SK-N-SH (cell line): Measurements from ENCODE around the gene OR5I1. TPM values are rescaled to one million over a fixed set of nuclear protein-coding genes. Genes with fewer than 3 reads are reported as not detected.

ENCODE experiments used
- CTCF ChIA-PET: fragments of 300-600, 350-600 bp; formaldehyde crosslinking; extraction: SDS; loops from one replicate; lab custom pipeline; 2021; lab: Yijun Ruan, JAX
- POLR2A ChIA-PET: fragments of 350-600 bp; sonication (Branson Sonifier 250); formaldehyde crosslinking; extraction: SDS; loops from one replicate; lab custom pipeline; 2020; ENCODE audit warnings: antibody characterized with exemption, inconsistent platforms; lab: Yijun Ruan, JAX
- DNase-seq: peaks from one replicate; pipeline ENCODE4 v3.0.0; 2012
- H2AFZ ChIP-seq: fragments of 200-600 bp; sonication (generic); 2 replicates; pipeline ENCODE4 v1.8.1; 2016; ENCODE audit warnings: antibody characterized with exemption, mild to moderate bottlenecking, low read depth
- H3F3A ChIP-seq: fragments of 200-600 bp; sonication (generic); replicated peaks from 2 replicates; pipeline ENCODE3; 2016; ENCODE audit warnings: antibody characterized with exemption, mild to moderate bottlenecking; ENCODE audit not compliant: insufficient read depth
- H3K27ac ChIP-seq, 2 experiments: fragments of 200-500 bp in 1 of 2; fragments of 200-600 bp in 1 of 2; sonication (Bioruptor generic) in 1 of 2; sonication (generic), shearing (Covaris generic) in 1 of 2; 2 replicates each; pipeline versions ENCODE4 v1.5.1 to v1.6.1; 2014 to 2016; ENCODE audit warnings: low read depth in 2 of 2, inconsistent platforms in 1 of 2, low read length in 1 of 2, mild to moderate bottlenecking in 1 of 2, mixed read lengths in 1 of 2
- H3K27me3 ChIP-seq: fragments of 200-600 bp; sonication (generic), shearing (Covaris generic); 2 replicates; pipeline ENCODE4 v1.6.1; 2016; ENCODE audit warnings: mixed run types; ENCODE audit not compliant: insufficient read depth
- H3K36me3 ChIP-seq, 2 experiments: fragments of 200-500 bp in 1 of 2; fragments of 200-600 bp in 1 of 2; sonication (Bioruptor generic) in 1 of 2; sonication (generic) in 1 of 2; replicated peaks in 1 of 2; 2 replicates each; pipeline versions ENCODE3 to v1.5.1; 2014 to 2016; ENCODE audit warnings: low read length in 1 of 2, mild to moderate bottlenecking in 1 of 2; ENCODE audit not compliant: insufficient read depth in 2 of 2, control insufficient read depth in 1 of 2
- H3K4me1 ChIP-seq, 2 experiments: fragments of 200-500 bp in 1 of 2; fragments of 200-600 bp in 1 of 2; sonication (Bioruptor generic) in 1 of 2; sonication (generic), shearing (Covaris generic) in 1 of 2; 2 replicates each; pipeline versions ENCODE4 v1.5.1 to v1.6.1; 2014 to 2016; ENCODE audit warnings: low read depth in 1 of 2, low read length in 1 of 2, mixed run types in 1 of 2; ENCODE audit not compliant: insufficient read depth in 2 of 2, control insufficient read depth in 1 of 2
- H3K4me2 ChIP-seq: fragments of 200-600 bp; sonication (generic), shearing (Covaris generic); 2 replicates; pipeline ENCODE4 v1.6.1; 2017; ENCODE audit warnings: mixed run types
- H3K4me3 ChIP-seq, 2 experiments: fragments of 200-500 bp in 1 of 2; fragments of 200-600 bp in 1 of 2; sonication (Bioruptor generic) in 1 of 2; sonication (generic), shearing (Covaris generic) in 1 of 2; 2 replicates each; pipeline versions ENCODE4 v1.5.1 to v1.8.1; 2014 to 2016; ENCODE audit warnings: low read depth in 2 of 2, inconsistent platforms in 1 of 2, low read length in 1 of 2, mild to moderate bottlenecking in 1 of 2, mixed read lengths in 1 of 2, moderate library complexity in 1 of 2
- H3K79me2 ChIP-seq: fragments of 200-600 bp; sonication (generic); 2 replicates; pipeline ENCODE4 v1.8.1; 2017; ENCODE audit warnings: mild to moderate bottlenecking; ENCODE audit not compliant: insufficient read depth
- H3K9ac ChIP-seq: fragments of 200-600 bp; sonication (generic); 2 replicates; pipeline ENCODE4 v1.6.1; 2017; ENCODE audit warnings: mixed run types
- H3K9me2 ChIP-seq: fragments of 200-600 bp; sonication (generic); 2 replicates; pipeline ENCODE4 v1.6.1; 2017; ENCODE audit warnings: mixed run types
- H3K9me3 ChIP-seq: fragments of 200-600 bp; sonication (generic); 2 replicates; pipeline ENCODE4 v1.6.1; 2017; ENCODE audit warnings: mixed run types, mild to moderate bottlenecking, moderate library complexity
- H4K20me1 ChIP-seq: fragments of 200-600 bp; sonication (generic); 2 replicates; pipeline ENCODE4 v1.6.1; 2017; ENCODE audit warnings: mild to moderate bottlenecking, mixed run types; ENCODE audit not compliant: insufficient read depth
- CHD2 ChIP-seq: fragments of 150-350 bp; IDR thresholded peaks from 2 replicates; pipeline ENCODE4 v1.6.1; 2018; ENCODE audit warnings: low read length; ENCODE audit not compliant: partially characterized antibody
- EP300 ChIP-seq, 2 experiments: IDR thresholded peaks; 2 replicates each; pipeline versions ENCODE4 v1.4.0 to v1.6.1; 2012; ENCODE audit warnings: borderline replicate concordance in 1 of 2, low read depth in 1 of 2, low read length in 1 of 2
- EZH2phosphoT487 ChIP-seq: fragments of 200-600 bp; sonication (generic); IDR thresholded peaks from 2 replicates; pipeline ENCODE4 v1.6.1; 2017; ENCODE audit warnings: low read depth, mixed run types, mild to moderate bottlenecking, antibody characterized with exemption, moderate library complexity, borderline replicate concordance
- FOSL2 ChIP-seq: IDR thresholded peaks from 2 replicates; pipeline ENCODE4 v1.4.0; 2012; ENCODE audit warnings: low read depth, mild to moderate bottlenecking, moderate library complexity, borderline replicate concordance
- GABPA ChIP-seq: IDR thresholded peaks from 2 replicates; pipeline ENCODE4 v1.4.0; 2012; ENCODE audit warnings: low read depth, mild to moderate bottlenecking
- GATA2 ChIP-seq: sonication (generic); formaldehyde crosslinking; IDR thresholded peaks from 2 replicates; pipeline ENCODE4 v1.5.0; 2020; ENCODE audit warnings: mild to moderate bottlenecking, missing genetic modification reagents
- JUND ChIP-seq: IDR thresholded peaks from 2 replicates; pipeline ENCODE4 v1.4.0; 2012
- MEF2A ChIP-seq: IDR thresholded peaks from 2 replicates; pipeline ENCODE4 v1.4.0; 2012; ENCODE audit warnings: low read depth, borderline replicate concordance
- NFIC ChIP-seq: IDR thresholded peaks from 2 replicates; pipeline ENCODE4 v1.4.0; 2012; ENCODE audit warnings: borderline replicate concordance
- POLR2AphosphoS5 ChIP-seq: IDR thresholded peaks from 2 replicates; pipeline ENCODE4 v1.6.1; 2012; ENCODE audit warnings: low read depth, low read length
- RAD21 ChIP-seq: IDR thresholded peaks from 2 replicates; pipeline ENCODE4 v1.6.1; 2012; ENCODE audit warnings: mild to moderate bottlenecking, low read length
- SIN3A ChIP-seq: IDR thresholded peaks from 2 replicates; pipeline ENCODE4 v1.6.1; 2012; ENCODE audit warnings: low read depth, mild to moderate bottlenecking, low read length, moderate library complexity, borderline replicate concordance
- SMC3 ChIP-seq: IDR thresholded peaks from 2 replicates; pipeline ENCODE4 v1.6.1; 2012; ENCODE audit warnings: low read depth, low read length, improper control_type of control experiment
- TAF1 ChIP-seq: IDR thresholded peaks from 2 replicates; pipeline ENCODE4 v1.6.1; 2012; ENCODE audit warnings: low read depth, mild to moderate bottlenecking, low read length, moderate library complexity, borderline replicate concordance
- TCF12 ChIP-seq: IDR thresholded peaks from 2 replicates; pipeline ENCODE4 v1.4.0; 2012
- whole genome bisulfite sequencing: methylation state at CpG from one replicate; pipeline ENCODE4 v1.1.6; 2017; ENCODE audit warnings: low lambda C conversion rate; 5-methylcytosine and 5-hydroxymethylcytosine counted together
- polyA plus RNA-seq, 3 experiments: library from polyadenylated mRNA; depleted of rRNA; stranded (reverse); fragments of >200 nt; gene quantifications; 2 replicates each; pipeline ENCODE4 v1.2.3, GENCODE V29; 2012
- TF ChIP-seq, protein P1 (sequence below): IDR thresholded peaks from 2 replicates; pipeline ENCODE4 v1.4.0; 2012; ENCODE audit warnings: low read depth, borderline replicate concordance
- TF ChIP-seq, protein P2 (sequence below): IDR thresholded peaks from 2 replicates; pipeline ENCODE4 v1.4.0; 2012; ENCODE audit warnings: low read depth
- TF ChIP-seq, protein P3 (sequence below): fragments of 150-350 bp; IDR thresholded peaks from 2 replicates; pipeline ENCODE4 v1.6.1; 2016; ENCODE audit warnings: mild to moderate bottlenecking, low read depth, low read length
- TF ChIP-seq, protein P4 (sequence below): IDR thresholded peaks from 2 replicates; pipeline ENCODE4; 2012
- TF ChIP-seq, protein P5 (sequence below): IDR thresholded peaks from 2 replicates; pipeline ENCODE4 v1.6.1; 2012; ENCODE audit warnings: mild to moderate bottlenecking, low read depth, low read length, moderate library complexity

OR5I1 gene
- polyA plus RNA-seq, 1 of the 3 experiments (the other 2 are of a cell fraction), result not detected

DNA sequence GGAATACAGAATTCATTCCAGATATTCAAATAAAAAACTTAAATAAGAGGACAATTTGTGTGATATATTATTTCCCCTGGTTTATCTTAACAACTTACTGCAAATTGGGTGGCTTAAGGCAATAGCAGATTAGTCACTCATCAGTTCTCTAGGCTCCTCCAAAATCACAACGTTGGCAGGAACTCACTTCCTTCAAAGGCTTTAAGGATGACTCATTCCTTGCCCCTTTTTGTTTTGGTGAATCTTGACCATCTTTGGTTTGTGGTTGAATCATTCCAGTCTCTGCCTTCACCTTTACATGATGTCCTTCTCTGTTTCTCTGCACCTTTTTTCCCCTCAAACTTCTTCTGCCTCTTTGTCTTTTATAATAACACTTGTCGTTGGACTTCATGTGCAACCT lies 30.2 kb upstream of the OR5I1 start:
- Histone ChIP-seq H3K27ac (no peak overlapping the region), H2AFZ (no peak overlapping the region), H3K9ac (no peak overlapping the region), H4K20me1 (no peaks in the 10 kb centered on the region), H3F3A (no peaks in the 10 kb centered on the region), H3K4me2 (no peak overlapping the region), H3K4me3 (no peak overlapping the region), H3K27me3 (no peaks in the 10 kb centered on the region), H3K79me2 (no peaks in the 10 kb centered on the region), H3K9me2 (no peaks in the 10 kb centered on the region), H3K9me3 (no peaks in the 10 kb centered on the region), H3K36me3 (no peaks in the 10 kb centered on the region), H3K4me1 (no peaks in the 10 kb centered on the region)
- DNase-seq, result no peak
- no peak for TF ChIP-seq POLR2AphosphoS5
- no peak for TF ChIP-seq FOSL2
- TF ChIP-seq RAD21, result no peak
- TF ChIP-seq TAF1, result no peak
- TF ChIP-seq, protein P1, sequence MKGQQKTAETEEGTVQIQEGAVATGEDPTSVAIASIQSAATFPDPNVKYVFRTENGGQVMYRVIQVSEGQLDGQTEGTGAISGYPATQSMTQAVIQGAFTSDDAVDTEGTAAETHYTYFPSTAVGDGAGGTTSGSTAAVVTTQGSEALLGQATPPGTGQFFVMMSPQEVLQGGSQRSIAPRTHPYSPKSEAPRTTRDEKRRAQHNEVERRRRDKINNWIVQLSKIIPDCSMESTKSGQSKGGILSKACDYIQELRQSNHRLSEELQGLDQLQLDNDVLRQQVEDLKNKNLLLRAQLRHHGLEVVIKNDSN, result no peak
- TF ChIP-seq JUND, result no peak
- no peak for TF ChIP-seq TCF12
- TF ChIP-seq NFIC, result no peak
- TF ChIP-seq MEF2A, result no peak
- TF ChIP-seq GABPA, result no peak
- TF ChIP-seq, protein P2, sequence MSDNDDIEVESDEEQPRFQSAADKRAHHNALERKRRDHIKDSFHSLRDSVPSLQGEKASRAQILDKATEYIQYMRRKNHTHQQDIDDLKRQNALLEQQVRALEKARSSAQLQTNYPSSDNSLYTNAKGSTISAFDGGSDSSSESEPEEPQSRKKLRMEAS, result no peak
- TF ChIP-seq EZH2phosphoT487, result no peak
- TF ChIP-seq SMC3, result no peak
- TF ChIP-seq SIN3A, result no peak
- no peak for TF ChIP-seq GATA2 (CRISPR knock-in tag)
- TF ChIP-seq, protein P3, sequence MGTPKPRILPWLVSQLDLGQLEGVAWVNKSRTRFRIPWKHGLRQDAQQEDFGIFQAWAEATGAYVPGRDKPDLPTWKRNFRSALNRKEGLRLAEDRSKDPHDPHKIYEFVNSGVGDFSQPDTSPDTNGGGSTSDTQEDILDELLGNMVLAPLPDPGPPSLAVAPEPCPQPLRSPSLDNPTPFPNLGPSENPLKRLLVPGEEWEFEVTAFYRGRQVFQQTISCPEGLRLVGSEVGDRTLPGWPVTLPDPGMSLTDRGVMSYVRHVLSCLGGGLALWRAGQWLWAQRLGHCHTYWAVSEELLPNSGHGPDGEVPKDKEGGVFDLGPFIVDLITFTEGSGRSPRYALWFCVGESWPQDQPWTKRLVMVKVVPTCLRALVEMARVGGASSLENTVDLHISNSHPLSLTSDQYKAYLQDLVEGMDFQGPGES, result no peak
- TF ChIP-seq CHD2, result no peak
- TF ChIP-seq EP300 (IDR thresholded peaks at IDR 0.05; ENCODE audit: borderline replicate concordance in 1 of 2, low read depth in 1 of 2, low read length in 1 of 2), result no peak
- TF ChIP-seq, protein P4, sequence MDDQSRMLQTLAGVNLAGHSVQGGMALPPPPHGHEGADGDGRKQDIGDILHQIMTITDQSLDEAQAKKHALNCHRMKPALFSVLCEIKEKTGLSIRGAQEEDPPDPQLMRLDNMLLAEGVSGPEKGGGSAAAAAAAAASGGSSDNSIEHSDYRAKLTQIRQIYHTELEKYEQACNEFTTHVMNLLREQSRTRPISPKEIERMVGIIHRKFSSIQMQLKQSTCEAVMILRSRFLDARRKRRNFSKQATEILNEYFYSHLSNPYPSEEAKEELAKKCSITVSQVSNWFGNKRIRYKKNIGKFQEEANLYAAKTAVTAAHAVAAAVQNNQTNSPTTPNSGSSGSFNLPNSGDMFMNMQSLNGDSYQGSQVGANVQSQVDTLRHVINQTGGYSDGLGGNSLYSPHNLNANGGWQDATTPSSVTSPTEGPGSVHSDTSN, result no peak
- TF ChIP-seq, protein P5, sequence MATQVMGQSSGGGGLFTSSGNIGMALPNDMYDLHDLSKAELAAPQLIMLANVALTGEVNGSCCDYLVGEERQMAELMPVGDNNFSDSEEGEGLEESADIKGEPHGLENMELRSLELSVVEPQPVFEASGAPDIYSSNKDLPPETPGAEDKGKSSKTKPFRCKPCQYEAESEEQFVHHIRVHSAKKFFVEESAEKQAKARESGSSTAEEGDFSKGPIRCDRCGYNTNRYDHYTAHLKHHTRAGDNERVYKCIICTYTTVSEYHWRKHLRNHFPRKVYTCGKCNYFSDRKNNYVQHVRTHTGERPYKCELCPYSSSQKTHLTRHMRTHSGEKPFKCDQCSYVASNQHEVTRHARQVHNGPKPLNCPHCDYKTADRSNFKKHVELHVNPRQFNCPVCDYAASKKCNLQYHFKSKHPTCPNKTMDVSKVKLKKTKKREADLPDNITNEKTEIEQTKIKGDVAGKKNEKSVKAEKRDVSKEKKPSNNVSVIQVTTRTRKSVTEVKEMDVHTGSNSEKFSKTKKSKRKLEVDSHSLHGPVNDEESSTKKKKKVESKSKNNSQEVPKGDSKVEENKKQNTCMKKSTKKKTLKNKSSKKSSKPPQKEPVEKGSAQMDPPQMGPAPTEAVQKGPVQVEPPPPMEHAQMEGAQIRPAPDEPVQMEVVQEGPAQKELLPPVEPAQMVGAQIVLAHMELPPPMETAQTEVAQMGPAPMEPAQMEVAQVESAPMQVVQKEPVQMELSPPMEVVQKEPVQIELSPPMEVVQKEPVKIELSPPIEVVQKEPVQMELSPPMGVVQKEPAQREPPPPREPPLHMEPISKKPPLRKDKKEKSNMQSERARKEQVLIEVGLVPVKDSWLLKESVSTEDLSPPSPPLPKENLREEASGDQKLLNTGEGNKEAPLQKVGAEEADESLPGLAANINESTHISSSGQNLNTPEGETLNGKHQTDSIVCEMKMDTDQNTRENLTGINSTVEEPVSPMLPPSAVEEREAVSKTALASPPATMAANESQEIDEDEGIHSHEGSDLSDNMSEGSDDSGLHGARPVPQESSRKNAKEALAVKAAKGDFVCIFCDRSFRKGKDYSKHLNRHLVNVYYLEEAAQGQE, result no peak
- CTCF ChIA-PET, result no interaction called here
- POLR2A ChIA-PET, result no interaction called here
- 18% methylated on average over 2 of the region's 2 CpGs for WGBS
